ENCODE data around the gene HOXA11. TPM values are rescaled to one million over a fixed set of nuclear protein-coding genes. Genes with fewer than 3 reads are reported as not detected.

HOXA11 gene
- total RNA-seq, 1 experiment from 2014 or later: not detected

DNA sequence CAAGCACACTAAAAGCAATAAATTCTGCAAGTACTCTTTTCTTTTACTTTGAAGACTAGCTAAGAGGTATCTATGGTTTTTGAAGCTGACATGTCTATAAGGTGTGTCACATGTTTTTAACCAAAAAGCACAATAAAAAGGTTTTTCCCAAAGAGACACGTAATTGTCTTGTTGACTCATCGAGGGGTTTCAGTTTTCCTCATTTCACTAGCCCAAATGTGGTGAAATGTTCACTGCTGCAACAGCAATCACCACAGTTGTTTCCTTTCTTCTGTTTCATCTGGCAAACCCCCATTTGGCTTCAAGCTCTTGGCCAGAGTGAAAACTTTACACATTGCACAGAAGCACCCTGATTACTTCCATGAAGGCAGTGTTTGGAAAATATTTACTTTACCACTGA is 50.6 kb downstream of the HOXA11 start:
- no peaks in the 10 kb centered on the region for H3K4me1 ChIP-seq (ENCODE audit: insufficient read depth, low read length)
- peaks cover 95% of the 10 kb centered on the region for H3K27me3 ChIP-seq (ENCODE audit: insufficient read depth, low read length)
- Mint-ChIP-seq H3K4me3 (no peak overlapping the region), H3K4me1 (0 out of 4 replicates have a peak, but pooled peaks cover 0 to 2% of the 10 kb centered on the region in 2 experiments), H3K36me3 (ENCODE audit: insufficient read depth in 1 of 3, low read depth in 3 of 3) (no peaks in the 10 kb centered on the region), H3K27me3 (ENCODE audit: low read depth) (peaks cover 97% of the 10 kb centered on the region), H3K27ac (no peak overlapping the region), H3K9me3 (peaks cover 0 to 7% of the 10 kb centered on the region in 2 experiments; a peak in 3 of 5 replicates)
- H3K23me2 ChIP-seq (ENCODE audit: insufficient read length, low read depth, low read length, poor library complexity, severe bottlenecking): no peaks in the 10 kb centered on the region
- H3K79me2 ChIP-seq (ENCODE audit: insufficient read depth, low read length): no peaks in the 10 kb centered on the region
- no peak overlapping the region for H3K18ac ChIP-seq (ENCODE audit: insufficient read length, low read depth, low read length)
- no peak overlapping the region for H2BK120ac ChIP-seq (ENCODE audit: low read depth, low read length, poor library complexity, severe bottlenecking)
- no peak overlapping the region for H3K4me2 ChIP-seq (ENCODE audit: insufficient read depth, insufficient read length, low read length)
- H2BK12ac ChIP-seq (ENCODE audit: insufficient read length, low read depth, low read length): no peak overlapping the region
- no peak overlapping the region for H4K91ac ChIP-seq (ENCODE audit: insufficient read length, low read depth, low read length)
- no CpG with 5 or more reads among the region's 2 CpGs for WGBS (ENCODE audit: extremely low coverage, insufficient read length, low lambda C conversion rate)
- H3K9me3 ChIP-seq (ENCODE audit: control insufficient read depth, low read depth, low read length): no peaks in the 10 kb centered on the region
- H4K20me1 ChIP-seq (ENCODE audit: control insufficient read depth, insufficient read depth, insufficient read length): peaks cover 3% of the 10 kb centered on the region
- no peak overlapping the region for H2BK15ac ChIP-seq (ENCODE audit: low read depth, low read length)
- H3K79me1 ChIP-seq (ENCODE audit: insufficient read depth, low read depth, low read length, poor library complexity, severe bottlenecking): no peaks in the 10 kb centered on the region
- H3T11ph ChIP-seq (ENCODE audit: low read length): no peak overlapping the region
- no peak overlapping the region for H3K27ac ChIP-seq (ENCODE audit: insufficient read length, low read depth, low read length)
- TF ChIP-seq CTCF (conservative IDR thresholded peaks at IDR 0.05): no peak
- H2AFZ ChIP-seq (ENCODE audit: low read length): no peak overlapping the region
- no peak overlapping the region for H4K5ac ChIP-seq (ENCODE audit: insufficient read length, low read depth, low read length)
- H3K56ac ChIP-seq (ENCODE audit: insufficient read length, low read depth, low read length): no peak overlapping the region
- no peak overlapping the region for H3K14ac ChIP-seq (ENCODE audit: insufficient read depth, low read length)
- H4K8ac ChIP-seq (replicated peaks; ENCODE audit: insufficient read length, low read depth, low read length): no peak overlapping the region
- no peak overlapping the region for H3K4ac ChIP-seq (ENCODE audit: low read depth, low read length)
- DNase-seq: no peak
- H2AK5ac ChIP-seq (ENCODE audit: insufficient read length, low read length): no peak overlapping the region
- no peak overlapping the region for H3K23ac ChIP-seq (ENCODE audit: insufficient read length, low read depth, low read length)
- H2BK20ac ChIP-seq (ENCODE audit: low read depth, low read length, poor library complexity, severe bottlenecking): no peak overlapping the region
- H2BK5ac ChIP-seq (ENCODE audit: insufficient read length, low read length): no peak overlapping the region
- H3K9ac ChIP-seq (ENCODE audit: extremely low read depth, insufficient read length, low read length): no peak overlapping the region

All from H9 (cell line).